T-helper 2 cell treated with Interferon-gamma antibody and Interleukin-4, amounts not matched to agents 5 μg/mL and 100 μg/mL, for 36 hours (primary cell): ENCODE data around the gene PTPRD.

Experiments
- DNase-seq: peaks from one replicate; pipeline ENCODE4 v3.0.0; 2021; ENCODE audit warnings: low spot score
- H3K27ac Mint-ChIP-seq: one replicate; pipeline ENCODE4 v1.8.0; 2021; ENCODE audit warnings: mild to moderate bottlenecking, mixed read lengths
- H3K27me3 Mint-ChIP-seq: one replicate; pipeline ENCODE4 v1.8.0; 2021; ENCODE audit warnings: low read depth, mixed read lengths
- H3K36me3 Mint-ChIP-seq: one replicate; pipeline ENCODE4 v1.8.0; 2021; ENCODE audit warnings: low read depth, mixed read lengths
- H3K4me1 Mint-ChIP-seq: one replicate; pipeline ENCODE4 v1.8.0; 2021; ENCODE audit warnings: low read depth, mixed read lengths
- H3K4me3 Mint-ChIP-seq: one replicate; pipeline ENCODE4 v1.8.0; 2022; ENCODE audit warnings: mild to moderate bottlenecking, moderate library complexity, mixed read lengths
- H3K9me3 Mint-ChIP-seq: one replicate; pipeline ENCODE4 v1.8.0; 2021; ENCODE audit warnings: mixed read lengths

Gene PTPRD

GRCh38 chr9:10272830-10273229 is 340.0 kb downstream of the PTPRD start:
- no peak for DNase-seq
- Mint-ChIP-seq H3K36me3 (no peaks in the 10 kb centered on the region), H3K4me1 (no peaks in the 10 kb centered on the region), H3K27me3 (no peaks in the 10 kb centered on the region), H3K4me3 (no peak overlapping the region), H3K9me3 (no peaks in the 10 kb centered on the region), H3K27ac (no peak overlapping the region)

GRCh38 chr9:10268531-10269485 is 344.0 kb downstream of the PTPRD start:
- H3K27me3 Mint-ChIP-seq, result no peaks in the 10 kb centered on the region
- H3K27ac Mint-ChIP-seq, result no peak overlapping the region
- H3K36me3 Mint-ChIP-seq, result no peaks in the 10 kb centered on the region
- H3K9me3 Mint-ChIP-seq, result peaks cover 7% of the 10 kb centered on the region
- no peaks in the 10 kb centered on the region for H3K4me1 Mint-ChIP-seq
- DNase-seq, result no peak
- no peak overlapping the region for H3K4me3 Mint-ChIP-seq

DNA sequence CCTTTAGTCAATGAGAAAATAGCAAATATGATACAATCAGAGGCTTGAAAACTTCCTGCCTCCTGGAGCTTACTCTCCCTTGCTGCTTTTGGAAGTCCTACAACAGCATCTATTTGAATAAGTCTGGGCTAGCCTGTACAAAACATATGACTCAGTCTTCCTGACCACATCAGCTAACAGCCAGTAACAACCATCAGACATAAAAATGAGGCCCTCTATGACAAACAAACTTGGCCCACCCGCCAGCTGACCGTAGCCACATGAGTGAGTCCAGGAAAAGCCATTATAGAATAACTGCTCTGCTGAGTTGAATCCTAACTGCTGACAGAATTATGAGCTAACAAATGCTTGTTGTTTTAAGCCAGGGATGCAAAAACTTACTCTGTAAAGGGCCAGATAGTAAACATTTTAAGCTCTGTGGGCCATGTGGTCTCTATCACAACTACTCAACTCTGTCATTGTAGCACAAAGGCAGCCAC is 347.6 kb downstream of the PTPRD start:
- no peak overlapping the region for H3K4me3 Mint-ChIP-seq
- peaks cover 17% of the 10 kb centered on the region for H3K9me3 Mint-ChIP-seq
- H3K27me3 Mint-ChIP-seq, result no peaks in the 10 kb centered on the region
- no peaks in the 10 kb centered on the region for H3K4me1 Mint-ChIP-seq
- no peaks in the 10 kb centered on the region for H3K36me3 Mint-ChIP-seq
- no peak overlapping the region for H3K27ac Mint-ChIP-seq
- DNase-seq, result no peak

- Mint-ChIP-seq H3K36me3 (no peaks in the 10 kb centered on the region), H3K4me3 (no peak overlapping the region), H3K4me1 (no peaks in the 10 kb centered on the region), H3K9me3 (peaks cover 11% of the 10 kb centered on the region), H3K27ac (no peak overlapping the region), H3K27me3 (no peaks in the 10 kb centered on the region)
- DNase-seq, result no peak
Observed at GRCh38 chr9:10260501-10260900, 352.3 kb downstream of the PTPRD start.

DNA sequence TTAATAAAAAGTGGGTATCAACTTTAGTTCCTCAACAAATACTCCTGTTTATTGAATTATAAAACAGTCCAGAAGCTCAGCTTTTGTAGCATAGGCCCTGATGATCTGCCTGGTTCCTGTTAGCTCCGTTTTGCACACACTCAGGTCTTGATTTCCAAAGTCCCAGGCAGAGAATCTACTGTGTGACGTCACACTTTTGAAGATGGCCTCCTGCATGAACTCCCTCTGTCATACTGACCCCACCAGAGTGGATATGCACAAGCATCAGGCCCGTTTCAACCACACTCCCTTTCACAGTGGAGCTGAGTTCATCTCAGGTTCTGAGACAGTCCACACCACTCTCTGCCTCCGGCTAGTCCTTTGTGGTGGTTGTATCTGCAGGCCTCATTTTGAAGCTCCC is 353.1 kb downstream of the PTPRD start:
- no peaks in the 10 kb centered on the region for H3K36me3 Mint-ChIP-seq
- no peak overlapping the region for H3K4me3 Mint-ChIP-seq
- H3K9me3 Mint-ChIP-seq, result peaks cover 15% of the 10 kb centered on the region
- DNase-seq, result no peak
- no peaks in the 10 kb centered on the region for H3K27me3 Mint-ChIP-seq
- H3K4me1 Mint-ChIP-seq, result no peaks in the 10 kb centered on the region
- no peak overlapping the region for H3K27ac Mint-ChIP-seq

GRCh38 chr9:10255758-10256157 is 357.0 kb downstream of the PTPRD start:
- Mint-ChIP-seq H3K4me3 (no peak overlapping the region), H3K27me3 (no peaks in the 10 kb centered on the region), H3K27ac (no peak overlapping the region), H3K9me3 (peaks cover 12% of the 10 kb centered on the region), H3K4me1 (no peaks in the 10 kb centered on the region), H3K36me3 (no peaks in the 10 kb centered on the region)
- no peak for DNase-seq

DNA sequence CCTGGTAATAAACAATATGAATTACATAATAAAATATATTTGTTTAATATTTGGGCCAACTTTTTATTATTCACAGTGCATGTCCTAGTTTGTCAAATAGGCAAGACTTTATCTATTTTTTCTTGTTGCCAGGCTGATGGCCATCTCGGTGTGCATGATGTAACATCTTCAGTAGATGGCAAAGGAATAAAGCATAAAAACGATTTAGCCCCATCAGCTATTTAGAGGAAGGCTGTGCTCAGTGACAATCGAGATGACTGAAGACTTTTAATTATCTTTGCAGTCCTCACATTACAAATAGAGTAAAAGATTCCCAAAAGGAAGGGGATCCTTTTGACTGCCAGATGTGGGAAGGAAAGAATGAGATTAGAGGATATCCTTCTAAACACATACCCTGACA is 358.5 kb downstream of the PTPRD start:
- no peaks in the 10 kb centered on the region for H3K27me3 Mint-ChIP-seq
- no peak for DNase-seq
- H3K4me3 Mint-ChIP-seq, result no peak overlapping the region
- no peaks in the 10 kb centered on the region for H3K36me3 Mint-ChIP-seq
- H3K27ac Mint-ChIP-seq, result no peak overlapping the region
- peaks cover 8% of the 10 kb centered on the region for H3K9me3 Mint-ChIP-seq
- H3K4me1 Mint-ChIP-seq, result no peaks in the 10 kb centered on the region

GRCh38 chr9:10253341-10253740 is 359.5 kb downstream of the PTPRD start:
- Mint-ChIP-seq H3K4me1 (no peaks in the 10 kb centered on the region), H3K27me3 (no peaks in the 10 kb centered on the region), H3K9me3 (peaks cover 11% of the 10 kb centered on the region), H3K27ac (no peak overlapping the region), H3K4me3 (no peak overlapping the region), H3K36me3 (no peaks in the 10 kb centered on the region)
- DNase-seq, result no peak

GRCh38 chr9:10252174-10252573 is 360.6 kb downstream of the PTPRD start:
- no peak overlapping the region for H3K27ac Mint-ChIP-seq
- no peaks in the 10 kb centered on the region for H3K4me1 Mint-ChIP-seq
- no peak overlapping the region for H3K4me3 Mint-ChIP-seq
- no peaks in the 10 kb centered on the region for H3K27me3 Mint-ChIP-seq
- DNase-seq, result no peak
- peaks cover 14% of the 10 kb centered on the region for H3K9me3 Mint-ChIP-seq
- no peaks in the 10 kb centered on the region for H3K36me3 Mint-ChIP-seq

DNA sequence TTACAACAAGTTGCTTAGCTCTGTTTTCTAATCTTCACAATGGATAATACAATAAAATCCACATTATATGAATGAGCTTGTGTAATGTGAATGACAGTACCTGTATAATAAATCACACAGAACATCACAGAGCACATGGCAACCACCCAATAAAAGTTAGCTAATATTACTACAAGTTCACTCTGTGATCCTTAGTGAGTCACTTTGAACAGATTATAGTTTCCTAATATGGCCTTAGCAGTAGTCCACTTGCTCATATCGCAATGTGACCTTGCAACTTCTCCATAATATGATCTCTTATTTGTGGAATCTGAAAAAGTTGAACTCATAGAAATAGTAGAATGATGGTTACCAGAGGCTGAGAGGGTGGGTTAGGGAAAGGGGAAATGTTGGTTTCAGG is 361.3 kb downstream of the PTPRD start:
- no peak for DNase-seq
- no peaks in the 10 kb centered on the region for H3K27me3 Mint-ChIP-seq
- H3K36me3 Mint-ChIP-seq, result no peaks in the 10 kb centered on the region
- H3K9me3 Mint-ChIP-seq, result peaks cover 14% of the 10 kb centered on the region
- H3K4me3 Mint-ChIP-seq, result no peak overlapping the region
- no peaks in the 10 kb centered on the region for H3K4me1 Mint-ChIP-seq
- H3K27ac Mint-ChIP-seq, result no peak overlapping the region

GRCh38 chr9:10250219-10250618 is 362.6 kb downstream of the PTPRD start:
- H3K27ac Mint-ChIP-seq, result no peak overlapping the region
- H3K4me3 Mint-ChIP-seq, result no peak overlapping the region
- peaks cover 14% of the 10 kb centered on the region for H3K9me3 Mint-ChIP-seq
- no peaks in the 10 kb centered on the region for H3K36me3 Mint-ChIP-seq
- DNase-seq, result no peak
- H3K27me3 Mint-ChIP-seq, result no peaks in the 10 kb centered on the region
- no peaks in the 10 kb centered on the region for H3K4me1 Mint-ChIP-seq

DNA sequence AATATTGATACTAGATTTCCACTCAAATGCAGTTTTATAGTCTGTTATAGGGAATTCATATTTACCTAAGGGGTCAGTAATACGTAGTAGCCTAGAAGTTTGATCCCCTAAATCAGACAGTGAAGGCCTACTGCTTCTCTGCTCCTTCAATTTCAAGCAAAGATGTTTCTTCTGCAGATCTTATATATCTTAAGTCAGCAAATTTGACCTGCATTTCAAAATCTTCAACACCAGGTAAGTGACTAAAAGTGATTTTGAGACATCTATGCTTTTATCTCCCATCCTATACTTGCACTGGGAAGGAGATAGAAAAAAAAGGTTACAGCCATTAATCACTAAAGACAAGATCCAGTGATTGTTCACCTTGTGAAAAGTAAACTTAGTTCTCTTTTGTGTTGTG is 363.9 kb downstream of the PTPRD start:
- Mint-ChIP-seq H3K4me1 (no peaks in the 10 kb centered on the region), H3K4me3 (no peak overlapping the region), H3K9me3 (peaks cover 13% of the 10 kb centered on the region), H3K36me3 (no peaks in the 10 kb centered on the region), H3K27me3 (no peaks in the 10 kb centered on the region), H3K27ac (no peak overlapping the region)
- no peak for DNase-seq

DNA sequence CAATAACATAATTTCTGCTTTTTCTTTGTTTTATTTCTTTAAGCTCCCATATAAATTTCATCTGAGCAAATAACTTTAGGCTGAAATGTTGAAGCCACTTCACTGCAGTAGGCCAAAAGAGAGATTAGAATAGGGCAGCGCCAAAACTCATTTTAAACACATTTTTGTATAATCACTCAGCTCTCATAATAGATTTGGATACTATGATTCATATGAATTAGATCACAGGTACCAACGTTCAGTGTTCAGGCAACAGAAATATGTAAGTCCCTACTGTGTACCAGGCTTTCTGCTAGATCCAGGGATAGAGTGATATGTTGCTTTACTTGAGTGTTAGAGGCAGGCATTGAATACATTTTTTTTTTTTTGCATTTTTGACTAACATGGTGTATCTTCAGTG is 370.5 kb downstream of the PTPRD start:
- Mint-ChIP-seq H3K36me3 (no peaks in the 10 kb centered on the region), H3K9me3 (peaks cover 12% of the 10 kb centered on the region), H3K4me1 (no peaks in the 10 kb centered on the region), H3K4me3 (no peak overlapping the region), H3K27ac (no peak overlapping the region), H3K27me3 (no peaks in the 10 kb centered on the region)
- DNase-seq, result no peak

GRCh38 chr9:10238087-10238486 is 374.7 kb downstream of the PTPRD start:
- peaks cover 10% of the 10 kb centered on the region for H3K9me3 Mint-ChIP-seq
- H3K36me3 Mint-ChIP-seq, result no peaks in the 10 kb centered on the region
- DNase-seq, result no peak
- no peaks in the 10 kb centered on the region for H3K4me1 Mint-ChIP-seq
- no peak overlapping the region for H3K4me3 Mint-ChIP-seq
- H3K27me3 Mint-ChIP-seq, result no peaks in the 10 kb centered on the region
- H3K27ac Mint-ChIP-seq, result no peak overlapping the region

DNA sequence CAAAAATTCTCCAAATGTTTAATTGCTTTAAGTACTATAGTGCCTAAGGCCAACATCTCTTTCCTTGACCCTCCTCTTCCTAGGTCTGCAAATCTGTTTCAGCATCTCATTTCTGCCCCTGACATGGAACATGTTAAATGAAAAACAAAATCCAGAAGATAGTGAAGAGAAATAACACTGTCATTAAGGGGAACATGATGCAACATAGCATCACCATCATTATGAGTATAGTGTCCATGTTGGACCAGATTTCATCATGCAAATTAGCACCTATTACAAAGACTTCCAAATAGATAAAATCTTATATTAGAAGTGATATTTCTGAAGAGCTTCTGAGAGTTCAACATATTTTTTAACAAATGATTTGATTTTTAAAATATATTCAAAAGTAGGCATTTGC is 375.2 kb downstream of the PTPRD start:
- H3K4me3 Mint-ChIP-seq, result no peak overlapping the region
- H3K27me3 Mint-ChIP-seq, result no peaks in the 10 kb centered on the region
- DNase-seq, result no peak
- H3K9me3 Mint-ChIP-seq, result peaks cover 13% of the 10 kb centered on the region
- no peak overlapping the region for H3K27ac Mint-ChIP-seq
- no peaks in the 10 kb centered on the region for H3K4me1 Mint-ChIP-seq
- no peaks in the 10 kb centered on the region for H3K36me3 Mint-ChIP-seq
